A375 (cell line): ENCODE results near the gene IMPG1. TPM values are rescaled to one million over a fixed set of nuclear protein-coding genes. Genes with fewer than 3 reads are reported as not detected.

ENCODE experiments used
- small RNA-seq: library from RNA; depleted of rRNA; stranded (forward); fragments of <200 nt; gene quantifications from one replicate; pipeline ENCODE3, GENCODE V24; 2014
- total RNA-seq: library from RNA; depleted of rRNA; stranded (reverse); fragments of >200 nt; shearing (Covaris generic); gene quantifications from 2 replicates; pipeline ENCODE4 v1.2.3, GENCODE V29; 2014; rRNA removed

IMPG1 gene
- not detected in 2 replicates for total RNA-seq

GRCh38 chr6:76072562-76072961 lies at the start of gene IMPG1:
Gene IMPG1, minus strand, starts transcription at chr6:76072662. Its CDS starts 174 bp downstream, at chr6:76072488.

Small RNA genes lying within 50 kb of the gene (small RNA-seq; reads per million reads assigned to genes)
- not detected for gene RF00019
- gene RNU6-248P = not detected
